ENCODE measurements around the gene ZNF471.

DNA sequence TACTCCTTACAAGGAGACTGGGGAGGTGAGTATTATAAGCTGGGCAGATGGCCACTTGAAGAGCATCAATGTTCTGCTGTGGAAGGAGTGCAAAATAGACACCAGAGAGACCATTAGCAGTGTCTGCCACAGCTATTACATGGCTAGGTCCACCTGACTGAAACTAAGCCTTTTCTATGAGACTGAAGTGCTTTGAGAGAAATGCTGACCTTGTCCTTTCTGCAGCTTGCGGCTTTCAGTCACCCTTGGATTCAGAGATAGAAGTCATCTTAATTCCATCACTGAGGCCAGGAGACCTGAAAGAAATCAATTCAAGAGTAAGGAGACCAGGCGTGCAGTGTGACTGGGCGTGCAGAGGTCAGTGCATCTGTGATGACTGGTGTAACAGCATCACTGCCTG lies 29.8 kb downstream of the ZNF471 start:
- TF ChIP-seq, protein P1, sequence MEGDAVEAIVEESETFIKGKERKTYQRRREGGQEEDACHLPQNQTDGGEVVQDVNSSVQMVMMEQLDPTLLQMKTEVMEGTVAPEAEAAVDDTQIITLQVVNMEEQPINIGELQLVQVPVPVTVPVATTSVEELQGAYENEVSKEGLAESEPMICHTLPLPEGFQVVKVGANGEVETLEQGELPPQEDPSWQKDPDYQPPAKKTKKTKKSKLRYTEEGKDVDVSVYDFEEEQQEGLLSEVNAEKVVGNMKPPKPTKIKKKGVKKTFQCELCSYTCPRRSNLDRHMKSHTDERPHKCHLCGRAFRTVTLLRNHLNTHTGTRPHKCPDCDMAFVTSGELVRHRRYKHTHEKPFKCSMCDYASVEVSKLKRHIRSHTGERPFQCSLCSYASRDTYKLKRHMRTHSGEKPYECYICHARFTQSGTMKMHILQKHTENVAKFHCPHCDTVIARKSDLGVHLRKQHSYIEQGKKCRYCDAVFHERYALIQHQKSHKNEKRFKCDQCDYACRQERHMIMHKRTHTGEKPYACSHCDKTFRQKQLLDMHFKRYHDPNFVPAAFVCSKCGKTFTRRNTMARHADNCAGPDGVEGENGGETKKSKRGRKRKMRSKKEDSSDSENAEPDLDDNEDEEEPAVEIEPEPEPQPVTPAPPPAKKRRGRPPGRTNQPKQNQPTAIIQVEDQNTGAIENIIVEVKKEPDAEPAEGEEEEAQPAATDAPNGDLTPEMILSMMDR (conservative IDR thresholded peaks at IDR 0.05 in 1 of 2, IDR thresholded peaks at IDR 0.05 in 1 of 2; ENCODE audit: low read depth in 1 of 2, low read length in 2 of 2) = no peak
- TF ChIP-seq EZH2 (IDR thresholded peaks at IDR 0.05; ENCODE audit: low read length, missing control alignments) = no peak
